ENCODE data around the gene ADISSP. TPM values are rescaled to one million over a fixed set of nuclear protein-coding genes. Genes with fewer than 3 reads are reported as not detected.

Gene ADISSP
- total RNA-seq, 1 experiment from 2014 or later = 80.3 TPM

DNA sequence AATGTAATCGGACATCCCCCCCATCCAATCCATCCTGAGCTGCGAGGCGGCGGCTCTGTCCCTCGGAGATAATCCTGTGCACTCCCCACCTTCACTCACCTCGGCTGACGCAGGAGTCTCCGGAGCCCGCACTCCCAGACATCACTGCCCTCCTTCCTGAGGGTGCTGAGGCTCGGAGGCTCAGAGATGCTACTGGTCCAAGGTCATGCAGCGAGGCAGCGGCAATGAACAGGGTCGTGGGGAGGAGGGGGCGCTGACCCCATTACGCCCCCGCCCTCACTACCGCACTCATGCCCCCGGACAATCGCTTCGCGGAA, 485 bp downstream of the ADISSP start:
- TF ChIP-seq, protein P1, sequence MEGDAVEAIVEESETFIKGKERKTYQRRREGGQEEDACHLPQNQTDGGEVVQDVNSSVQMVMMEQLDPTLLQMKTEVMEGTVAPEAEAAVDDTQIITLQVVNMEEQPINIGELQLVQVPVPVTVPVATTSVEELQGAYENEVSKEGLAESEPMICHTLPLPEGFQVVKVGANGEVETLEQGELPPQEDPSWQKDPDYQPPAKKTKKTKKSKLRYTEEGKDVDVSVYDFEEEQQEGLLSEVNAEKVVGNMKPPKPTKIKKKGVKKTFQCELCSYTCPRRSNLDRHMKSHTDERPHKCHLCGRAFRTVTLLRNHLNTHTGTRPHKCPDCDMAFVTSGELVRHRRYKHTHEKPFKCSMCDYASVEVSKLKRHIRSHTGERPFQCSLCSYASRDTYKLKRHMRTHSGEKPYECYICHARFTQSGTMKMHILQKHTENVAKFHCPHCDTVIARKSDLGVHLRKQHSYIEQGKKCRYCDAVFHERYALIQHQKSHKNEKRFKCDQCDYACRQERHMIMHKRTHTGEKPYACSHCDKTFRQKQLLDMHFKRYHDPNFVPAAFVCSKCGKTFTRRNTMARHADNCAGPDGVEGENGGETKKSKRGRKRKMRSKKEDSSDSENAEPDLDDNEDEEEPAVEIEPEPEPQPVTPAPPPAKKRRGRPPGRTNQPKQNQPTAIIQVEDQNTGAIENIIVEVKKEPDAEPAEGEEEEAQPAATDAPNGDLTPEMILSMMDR (conservative IDR thresholded peaks at IDR 0.05; ENCODE audit: low read depth, low read length) = no peak
- no peak for TF ChIP-seq EZH2 (IDR thresholded peaks at IDR 0.05; ENCODE audit: borderline replicate concordance, low read depth, low read length, poor library complexity, severe bottlenecking)
- peaks cover 18% of the 10 kb centered on the region for H3K4me1 ChIP-seq (ENCODE audit: insufficient read depth, low read length, poor library complexity, severe bottlenecking)
- no peaks in the 10 kb centered on the region for H3K36me3 ChIP-seq (ENCODE audit: insufficient read depth, low read length, poor library complexity, severe bottlenecking)
- peak overlapping the region; percentile 82 for H3K4me3 ChIP-seq (ENCODE audit: low read depth, low read length, poor library complexity, severe bottlenecking)
- no peaks in the 10 kb centered on the region for H3K9me3 ChIP-seq (ENCODE audit: low read depth, low read length, poor library complexity, severe bottlenecking)
- peak overlapping the region; percentile 70 for H3K27ac ChIP-seq (ENCODE audit: low read depth, low read length, poor library complexity, severe bottlenecking)
- DNase-seq (ENCODE audit: low spot score) = no peak
- BruUV-seq (replicated peaks) = no TSS peak
- intact Hi-C loops (cut with micrococcal nuclease; ENCODE audit: unreplicated experiment) = loop anchor here (5.0 kb wide), 1 partner anchor 50 kb away; no protein-coding TSS in a partner anchor
- ChIA-PET POLR2A (ENCODE audit: low non-redundant PET) (interaction anchor here (0.8 kb wide), 1 partner anchor 14 kb away, joined by 3 read pairs; the partner anchor contains the start of gene SPEF1), CTCF (no interaction called here)
- no peaks in the 10 kb centered on the region for H3K27me3 ChIP-seq (replicated peaks; ENCODE audit: insufficient read depth, low read depth, low read length, poor library complexity)

DNA sequence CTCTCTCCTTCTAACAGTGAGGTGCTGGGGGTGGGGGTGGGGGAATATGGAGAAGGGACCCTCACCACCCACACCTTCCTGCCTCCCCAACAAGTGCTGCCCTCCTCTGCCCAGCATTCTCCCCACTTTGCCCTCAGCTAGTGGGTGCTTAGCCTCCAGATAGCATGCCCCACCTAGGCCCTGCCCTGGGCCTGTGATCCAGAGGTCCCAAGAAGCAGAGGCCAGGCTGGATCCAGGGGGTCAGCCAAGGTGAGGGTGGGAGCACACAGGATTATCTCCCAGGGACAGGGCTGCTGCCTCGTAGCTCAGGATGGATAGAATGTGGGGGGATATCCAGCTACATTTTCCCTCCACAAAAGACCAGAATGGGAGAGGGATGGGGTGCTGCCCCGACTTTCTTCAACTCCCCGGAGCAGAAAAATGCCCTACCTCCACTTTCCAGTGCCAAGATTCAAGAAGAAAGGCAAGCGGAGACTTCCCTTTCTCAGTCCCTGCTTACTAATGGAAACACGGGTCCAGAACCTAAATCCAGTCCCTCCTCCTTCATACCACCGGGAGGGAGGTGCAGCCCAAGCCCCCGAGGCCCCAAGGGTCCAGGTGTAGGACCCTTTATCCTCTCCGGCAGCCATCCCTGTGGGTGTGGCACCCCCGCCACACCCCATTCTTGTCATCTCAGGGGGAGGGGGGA, 987 bp downstream of the ADISSP start:
- Histone ChIP-seq H3K27me3 (replicated peaks; ENCODE audit: insufficient read depth, low read depth, low read length, poor library complexity) (no peaks in the 10 kb centered on the region), H3K4me1 (ENCODE audit: insufficient read depth, low read length, poor library complexity, severe bottlenecking) (peaks cover 18% of the 10 kb centered on the region), H3K9me3 (ENCODE audit: low read depth, low read length, poor library complexity, severe bottlenecking) (no peaks in the 10 kb centered on the region), H3K4me3 (ENCODE audit: low read depth, low read length, poor library complexity, severe bottlenecking) (peak overlapping the region; percentile 82), H3K27ac (ENCODE audit: low read depth, low read length, poor library complexity, severe bottlenecking) (peak overlapping the region; percentile 50), H3K36me3 (ENCODE audit: insufficient read depth, low read length, poor library complexity, severe bottlenecking) (no peaks in the 10 kb centered on the region)
- intact Hi-C loops (cut with micrococcal nuclease; ENCODE audit: unreplicated experiment) = loop anchor here (5.0 kb wide), 1 partner anchor 49 kb away; no protein-coding TSS in a partner anchor
- TF ChIP-seq, protein P1 (conservative IDR thresholded peaks at IDR 0.05; ENCODE audit: low read depth, low read length) = no peak
- TF ChIP-seq EZH2 (IDR thresholded peaks at IDR 0.05; ENCODE audit: borderline replicate concordance, low read depth, low read length, poor library complexity, severe bottlenecking) = no peak
- ChIA-PET POLR2A (ENCODE audit: low non-redundant PET) (no interaction called here), CTCF (no interaction called here)
- BruUV-seq (replicated peaks) = TSS peak; percentile 58
- no peak for DNase-seq (ENCODE audit: low spot score)

DNA sequence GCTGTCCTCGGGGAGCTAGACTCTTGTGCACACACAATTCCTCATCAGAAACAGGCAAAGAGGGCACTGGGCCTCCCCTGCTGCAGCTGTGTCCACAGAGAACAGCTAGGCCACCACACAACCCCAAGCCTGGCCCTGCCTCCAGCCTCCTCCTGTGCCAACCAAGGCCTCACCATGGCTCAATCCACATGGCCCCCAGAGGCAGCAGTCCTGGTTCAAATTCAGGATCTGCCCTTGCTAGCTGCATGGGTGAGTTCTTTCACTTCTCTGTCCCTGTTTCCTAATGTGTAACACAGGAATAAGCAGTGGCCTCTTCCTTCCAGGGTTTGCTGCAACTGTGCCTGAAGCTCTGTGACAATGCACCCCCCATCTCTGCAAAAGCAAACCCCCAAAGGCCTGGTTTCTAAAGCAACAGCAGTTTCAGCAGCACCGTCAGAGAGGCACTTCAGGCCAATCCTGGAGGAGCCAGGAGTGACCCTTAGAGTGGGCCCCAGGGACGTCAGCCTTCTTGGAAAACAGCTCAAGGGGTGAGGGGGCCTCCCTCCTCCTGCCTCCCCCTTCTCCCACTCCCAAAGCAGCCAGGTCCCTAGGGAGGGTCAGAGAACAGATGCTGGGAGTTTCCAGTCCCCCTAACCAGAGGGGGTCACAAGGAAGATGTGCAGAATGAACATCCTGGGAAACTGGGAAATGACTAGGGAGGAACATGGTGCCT, 2.2 kb downstream of the ADISSP start:
- Histone ChIP-seq H3K9me3 (ENCODE audit: low read depth, low read length, poor library complexity, severe bottlenecking) (no peaks in the 10 kb centered on the region), H3K36me3 (ENCODE audit: insufficient read depth, low read length, poor library complexity, severe bottlenecking) (no peaks in the 10 kb centered on the region), H3K27ac (ENCODE audit: low read depth, low read length, poor library complexity, severe bottlenecking) (peak overlapping the region; percentile 28), H3K4me3 (ENCODE audit: low read depth, low read length, poor library complexity, severe bottlenecking) (no peak overlapping the region), H3K4me1 (ENCODE audit: insufficient read depth, low read length, poor library complexity, severe bottlenecking) (peaks cover 18% of the 10 kb centered on the region), H3K27me3 (replicated peaks; ENCODE audit: insufficient read depth, low read depth, low read length, poor library complexity) (no peaks in the 10 kb centered on the region)
- ChIA-PET CTCF (no interaction called here), POLR2A (ENCODE audit: low non-redundant PET) (no interaction called here)
- DNase-seq (ENCODE audit: low spot score) = no peak
- intact Hi-C loops (cut with micrococcal nuclease; ENCODE audit: unreplicated experiment) = loop anchor here (5.0 kb wide), 1 partner anchor 48 kb away; no protein-coding TSS in a partner anchor
- BruUV-seq (replicated peaks) = no TSS peak
- TF ChIP-seq, protein P1 (conservative IDR thresholded peaks at IDR 0.05; ENCODE audit: low read depth, low read length) = no peak
